OCI-LY7 (cell line): ENCODE data around the gene FAM241A.

Experiments used
- EZH2phosphoT487 ChIP-seq: fragments of 200-600 bp; sonication (generic); IDR thresholded peaks from 2 replicates; pipeline ENCODE4 v1.6.1; 2018; ENCODE audit warnings: low read depth, borderline replicate concordance, mild to moderate bottlenecking, mixed run types, antibody characterized with exemption, low read length, moderate library complexity, mixed read lengths
- TF ChIP-seq, protein P1 (sequence below): fragments of 200-600 bp; sonication (generic); conservative IDR thresholded peaks from 2 replicates; pipeline ENCODE4 v1.5.1; 2014; ENCODE audit warnings: mild to moderate bottlenecking, antibody characterized with exemption, low read length, moderate library complexity, mixed read lengths

DNA sequence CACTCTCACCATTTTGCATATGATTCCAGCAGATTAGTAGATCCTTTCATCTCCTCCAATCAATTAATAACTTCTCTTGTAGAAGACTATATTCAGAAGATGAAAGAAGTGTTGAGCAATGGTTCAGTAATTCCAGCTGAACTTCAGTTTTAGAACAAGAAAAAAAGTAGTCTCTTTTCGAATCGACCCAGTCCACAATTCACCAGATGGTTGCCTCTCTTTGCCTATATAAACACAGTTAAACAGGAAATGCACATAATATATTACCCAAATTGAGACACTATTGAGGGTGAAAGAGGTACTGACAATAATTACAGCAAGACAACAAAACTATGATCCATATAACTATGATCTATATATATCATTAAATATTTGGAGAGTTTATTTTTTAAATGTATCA, 16.8 kb upstream of the FAM241A start:
- TF ChIP-seq, protein P1, sequence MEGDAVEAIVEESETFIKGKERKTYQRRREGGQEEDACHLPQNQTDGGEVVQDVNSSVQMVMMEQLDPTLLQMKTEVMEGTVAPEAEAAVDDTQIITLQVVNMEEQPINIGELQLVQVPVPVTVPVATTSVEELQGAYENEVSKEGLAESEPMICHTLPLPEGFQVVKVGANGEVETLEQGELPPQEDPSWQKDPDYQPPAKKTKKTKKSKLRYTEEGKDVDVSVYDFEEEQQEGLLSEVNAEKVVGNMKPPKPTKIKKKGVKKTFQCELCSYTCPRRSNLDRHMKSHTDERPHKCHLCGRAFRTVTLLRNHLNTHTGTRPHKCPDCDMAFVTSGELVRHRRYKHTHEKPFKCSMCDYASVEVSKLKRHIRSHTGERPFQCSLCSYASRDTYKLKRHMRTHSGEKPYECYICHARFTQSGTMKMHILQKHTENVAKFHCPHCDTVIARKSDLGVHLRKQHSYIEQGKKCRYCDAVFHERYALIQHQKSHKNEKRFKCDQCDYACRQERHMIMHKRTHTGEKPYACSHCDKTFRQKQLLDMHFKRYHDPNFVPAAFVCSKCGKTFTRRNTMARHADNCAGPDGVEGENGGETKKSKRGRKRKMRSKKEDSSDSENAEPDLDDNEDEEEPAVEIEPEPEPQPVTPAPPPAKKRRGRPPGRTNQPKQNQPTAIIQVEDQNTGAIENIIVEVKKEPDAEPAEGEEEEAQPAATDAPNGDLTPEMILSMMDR: no peak
- no peak for TF ChIP-seq EZH2phosphoT487
